ENCODE results near the gene ATP2A1.
"Not testable (repeated sequence)": the region's sequence is repeated elsewhere in the genome, so short reads cannot be mapped to it uniquely, and the experiment has no call there.

The ATP2A1 gene

GRCh38 chr16:28910086-28911031 lies 32.1 kb downstream of the ATP2A1 start:
- DNase-seq: no peak

GRCh38 chr16:28912558-28912957 lies 34.3 kb downstream of the ATP2A1 start:
- DNase-seq: no peak

- no peak for DNase-seq
Observed at GRCh38 chr16:28913946-28914724, 35.8 kb downstream of the ATP2A1 start.

DNA sequence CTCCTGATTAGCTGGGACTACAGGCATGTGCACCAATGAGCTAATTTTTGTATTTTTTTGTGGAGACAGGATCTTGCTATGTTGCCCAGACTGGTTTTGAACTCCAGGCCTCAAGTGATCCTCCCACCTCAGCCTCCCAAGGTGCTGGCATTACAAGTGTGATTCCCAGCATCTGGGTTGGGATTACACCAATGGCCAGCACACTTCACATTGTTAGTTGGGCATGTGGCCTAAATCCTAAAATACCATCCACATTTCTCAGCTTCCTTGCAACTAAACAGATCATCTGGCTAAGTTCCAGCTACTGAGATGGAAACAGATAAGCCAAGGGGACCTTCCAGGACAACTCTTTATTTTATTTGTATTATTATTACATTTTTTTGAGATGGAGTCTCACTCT lies 36.9 kb downstream of the ATP2A1 start:
- DNase-seq: no peak

DNA sequence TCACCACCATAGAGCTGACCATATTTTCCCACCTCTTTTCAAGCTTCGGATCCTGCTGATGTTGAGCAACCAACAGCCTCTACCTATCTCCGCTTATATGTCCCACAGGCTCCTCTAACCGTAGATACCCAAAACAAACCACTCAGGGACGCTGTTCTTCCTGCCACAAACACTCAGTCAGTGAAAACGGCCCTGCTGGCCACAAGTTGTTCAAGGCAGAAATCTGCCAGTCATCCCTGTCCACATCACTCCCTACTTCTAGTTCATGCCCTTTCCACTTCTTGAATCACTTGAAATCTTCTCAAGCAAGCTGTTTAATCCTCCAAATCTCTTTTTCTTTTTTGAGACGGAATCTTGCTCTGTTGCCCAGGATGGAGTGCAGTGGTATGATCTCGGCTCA lies 38.8 kb downstream of the ATP2A1 start:
- DNase-seq: no peak

GRCh38 chr16:28918698-28919097 lies 40.4 kb downstream of the ATP2A1 start:
- DNase-seq: no peak

DNA sequence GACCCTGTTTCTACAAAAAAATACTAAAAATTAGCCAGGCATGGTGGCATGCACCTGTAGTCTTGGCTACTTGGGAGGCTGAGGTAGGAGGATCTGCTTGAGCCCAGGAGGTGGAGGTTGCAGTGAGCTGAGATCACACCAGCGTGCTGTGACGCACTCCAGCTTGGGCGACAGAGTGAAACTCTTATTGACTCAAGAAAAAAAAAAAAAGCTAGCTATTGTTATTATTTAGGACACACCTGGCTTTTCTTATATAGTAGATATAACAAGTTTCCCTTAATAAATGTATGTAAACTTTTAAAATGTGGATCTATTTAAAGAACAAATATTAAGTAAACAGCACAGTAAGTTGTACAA lies 44.9 kb downstream of the ATP2A1 start:
- DNase-seq: no peak

- DNase-seq: no peak
Observed at GRCh38 chr16:28923652-28924398, 45.5 kb downstream of the ATP2A1 start.

DNA sequence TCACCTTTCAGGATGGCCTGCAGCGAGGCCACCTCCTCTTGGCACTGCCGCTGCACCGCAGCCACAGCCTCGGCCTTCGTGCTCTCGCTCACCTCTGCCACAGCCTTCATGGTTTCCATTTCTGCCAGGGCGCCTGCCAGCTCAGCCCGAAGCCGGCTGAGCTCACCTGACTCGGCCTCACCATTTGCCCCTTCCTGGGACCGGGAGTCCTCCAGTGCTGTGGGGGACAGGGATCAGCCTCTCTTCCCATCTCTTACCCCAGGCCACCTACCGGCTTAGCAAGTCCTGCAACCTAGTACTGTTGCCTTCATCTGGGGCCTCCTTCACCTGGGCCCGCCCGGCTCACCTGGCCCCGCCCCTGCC lies 46.1 kb downstream of the ATP2A1 start:
- DNase-seq: no peak

DNA sequence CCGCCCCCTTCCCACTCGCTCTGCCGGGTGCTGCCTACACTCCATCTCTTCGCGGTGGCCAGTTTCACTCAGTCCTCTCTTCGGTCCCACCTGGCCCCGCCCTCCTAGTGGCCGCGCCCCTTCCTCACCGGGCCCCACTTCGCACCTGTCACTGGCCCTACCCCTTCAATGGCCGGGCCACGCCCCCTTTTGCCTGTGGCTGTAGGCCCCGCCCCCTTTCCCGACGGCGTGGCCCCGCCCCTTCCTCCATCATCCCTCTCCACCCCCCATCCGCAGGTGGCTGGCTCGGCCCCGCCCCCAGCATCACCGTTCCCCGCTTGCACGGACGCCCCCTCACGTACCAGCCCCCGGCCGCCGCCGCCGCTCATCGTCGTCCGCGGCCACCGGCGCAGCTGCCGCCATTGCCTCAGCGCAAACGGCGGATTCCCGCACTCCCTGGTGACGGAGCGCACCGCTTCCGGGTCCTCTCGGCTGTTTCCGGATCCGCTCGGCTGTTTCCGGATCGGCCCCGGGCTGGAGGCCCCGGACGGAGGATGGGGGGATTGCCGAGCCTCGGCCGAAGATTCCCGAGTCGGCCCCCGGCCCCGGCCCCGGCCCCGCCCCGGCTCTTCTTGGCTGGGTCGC lies 46.6 kb downstream of the ATP2A1 start, which contains the start of gene RABEP2:
Gene RABEP2 (minus strand): TSS at position 477 of the 624 bp plus-strand sequence. CDS start 75 bp downstream, at position 402.
- peak; percentile 93 for DNase-seq

- DNase-seq: peak; percentile 75
Observed at GRCh38 chr16:28925386-28926228, 47.3 kb downstream of the ATP2A1 start.

DNA sequence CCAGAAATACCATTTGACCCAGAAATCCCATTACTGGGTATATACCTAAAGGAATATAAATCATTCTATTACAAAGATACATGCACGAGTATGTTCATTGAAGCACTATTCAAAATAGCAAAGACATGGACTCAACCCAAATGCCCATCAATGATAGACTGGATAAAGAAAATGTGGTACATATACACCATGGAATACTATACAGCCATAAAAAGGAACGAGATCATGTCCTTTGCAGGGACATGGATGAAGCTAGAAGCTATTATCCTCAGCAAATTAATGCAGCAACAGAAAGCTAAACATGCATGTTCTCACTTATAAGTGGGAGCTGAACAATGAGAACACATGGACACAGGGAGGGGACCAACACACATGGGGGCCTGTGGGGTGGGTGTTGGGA lies 48.0 kb downstream of the ATP2A1 start:
- DNase-seq: not testable (repeated sequence)

- no peak for DNase-seq
Observed at GRCh38 chr16:28927815-28928214, 49.5 kb downstream of the ATP2A1 start.

- DNase-seq: no peak
Observed at GRCh38 chr16:28930203-28930602, 51.9 kb downstream of the ATP2A1 start.

DNA sequence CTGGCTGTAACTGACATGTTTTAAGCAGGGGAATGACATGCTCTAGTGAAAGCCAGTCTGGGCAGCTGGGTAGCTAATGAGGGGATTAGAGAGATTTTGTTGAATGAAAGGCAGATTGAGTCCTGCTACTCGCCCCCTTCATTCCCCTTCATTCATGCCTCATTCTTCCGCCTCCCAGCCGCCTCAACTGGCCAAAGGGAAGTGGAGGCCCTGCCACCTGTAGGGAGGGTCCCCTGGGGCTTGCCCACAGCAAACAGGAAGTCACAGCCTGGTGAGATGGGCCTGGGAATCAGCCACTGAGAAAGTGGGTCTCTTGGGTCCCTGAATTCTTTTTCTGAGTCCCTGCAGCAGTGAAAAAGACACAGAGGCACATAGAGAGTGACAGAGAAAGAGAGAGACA lies 52.4 kb downstream of the ATP2A1 start:
- no peak for DNase-seq

DNA sequence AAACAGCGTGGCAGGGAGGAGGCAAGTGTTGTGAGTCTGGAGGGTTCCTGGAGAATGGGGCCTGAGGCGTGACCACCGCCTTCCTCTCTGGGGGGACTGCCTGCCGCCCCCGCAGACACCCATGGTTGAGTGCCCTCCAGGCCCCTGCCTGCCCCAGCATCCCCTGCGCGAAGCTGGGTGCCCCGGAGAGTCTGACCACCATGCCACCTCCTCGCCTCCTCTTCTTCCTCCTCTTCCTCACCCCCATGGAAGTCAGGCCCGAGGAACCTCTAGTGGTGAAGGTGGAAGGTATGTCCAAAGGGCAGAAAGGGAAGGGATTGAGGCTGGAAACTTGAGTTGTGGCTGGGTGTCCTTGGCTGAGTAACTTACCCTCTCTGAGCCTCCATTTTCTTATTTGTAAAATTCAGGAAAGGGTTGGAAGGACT lies 53.5 kb downstream of the ATP2A1 start, which contains the start of gene CD19:
Gene CD19 (plus strand): TSS at position 171 of the 425 bp plus-strand sequence. CDS start 30 bp downstream, at position 201.
- no peak for DNase-seq

GRCh38 chr16:28932339-28933141 lies 54.3 kb downstream of the ATP2A1 start:
- no peak for DNase-seq

GRCh38 chr16:28933171-28933570 lies 54.9 kb downstream of the ATP2A1 start:
- DNase-seq: no peak

DNA sequence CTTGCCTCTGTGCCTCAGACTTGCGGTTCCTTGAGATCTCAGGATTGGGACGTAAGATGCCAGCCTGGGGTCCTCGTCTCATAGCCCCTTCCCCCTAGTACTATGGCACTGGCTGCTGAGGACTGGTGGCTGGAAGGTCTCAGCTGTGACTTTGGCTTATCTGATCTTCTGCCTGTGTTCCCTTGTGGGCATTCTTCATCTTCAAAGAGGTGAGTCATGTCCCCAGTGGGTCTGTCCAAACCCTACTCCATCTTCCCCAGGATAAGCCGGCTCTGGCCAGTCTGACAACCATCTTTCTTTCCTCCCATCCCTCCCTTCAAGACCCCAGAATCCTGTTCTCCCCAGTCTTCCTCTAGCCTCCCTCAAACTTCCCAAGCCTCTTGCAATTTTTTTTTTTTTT lies 57.1 kb downstream of the ATP2A1 start:
- DNase-seq: no peak

DNA sequence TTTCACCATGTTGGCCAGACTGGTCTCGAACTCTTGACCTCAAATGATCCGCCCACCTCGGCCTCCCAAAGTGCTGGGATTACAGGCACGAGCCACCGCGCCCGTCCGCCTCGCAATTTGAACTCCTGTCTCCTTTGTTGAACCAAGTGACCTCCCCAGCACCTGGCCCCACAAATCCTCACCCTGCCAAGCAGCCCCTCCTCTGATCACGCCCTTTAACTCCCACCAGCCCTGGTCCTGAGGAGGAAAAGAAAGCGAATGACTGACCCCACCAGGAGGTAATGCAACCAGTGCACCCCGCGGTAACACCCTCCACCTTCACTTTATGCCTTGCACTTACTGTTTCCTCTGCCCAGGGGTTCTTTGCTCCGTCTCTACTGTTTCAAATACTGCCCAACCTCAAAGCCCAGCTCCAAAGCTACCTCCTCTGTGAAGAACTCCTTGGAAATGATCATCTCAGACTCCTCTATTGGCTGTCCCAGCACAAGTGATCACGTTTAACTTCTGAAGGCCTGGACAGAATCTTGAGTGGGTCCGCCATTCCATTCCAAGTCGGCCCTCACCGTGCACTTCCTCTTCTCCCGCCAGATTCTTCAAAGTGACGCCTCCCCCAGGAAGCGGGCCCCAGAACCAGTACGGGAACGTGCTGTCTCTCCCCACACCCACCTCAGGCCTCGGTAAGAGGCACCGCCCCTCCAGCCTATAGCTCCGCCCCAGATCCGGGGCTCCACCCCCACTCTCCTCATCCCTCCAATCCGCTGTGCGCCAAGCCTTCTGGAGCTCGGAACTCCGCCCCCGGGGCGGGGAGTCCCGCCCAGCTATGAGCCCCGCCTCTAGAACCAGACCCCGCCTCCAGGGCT lies 57.9 kb downstream of the ATP2A1 start:
- peak; percentile 73 for DNase-seq
